DOHH2 (cell line): ENCODE results near the gene ZNF79.

Experiments
- CTCF ChIP-seq: fragments of 200-600 bp; sonication (generic); IDR thresholded peaks from one replicate; pipeline ENCODE4 v1.5.1; 2014; ENCODE audit warnings: antibody characterized with exemption, mild to moderate bottlenecking, low read depth, low read length; ENCODE audit not compliant: poor library complexity, severe bottlenecking
- EZH2phosphoT487 ChIP-seq: fragments of 200-600 bp; sonication (generic); IDR thresholded peaks from 2 replicates; pipeline ENCODE4 v1.6.1; 2017; ENCODE audit warnings: borderline replicate concordance, mild to moderate bottlenecking, antibody characterized with exemption, low read length, moderate library complexity, mixed read lengths

DNA sequence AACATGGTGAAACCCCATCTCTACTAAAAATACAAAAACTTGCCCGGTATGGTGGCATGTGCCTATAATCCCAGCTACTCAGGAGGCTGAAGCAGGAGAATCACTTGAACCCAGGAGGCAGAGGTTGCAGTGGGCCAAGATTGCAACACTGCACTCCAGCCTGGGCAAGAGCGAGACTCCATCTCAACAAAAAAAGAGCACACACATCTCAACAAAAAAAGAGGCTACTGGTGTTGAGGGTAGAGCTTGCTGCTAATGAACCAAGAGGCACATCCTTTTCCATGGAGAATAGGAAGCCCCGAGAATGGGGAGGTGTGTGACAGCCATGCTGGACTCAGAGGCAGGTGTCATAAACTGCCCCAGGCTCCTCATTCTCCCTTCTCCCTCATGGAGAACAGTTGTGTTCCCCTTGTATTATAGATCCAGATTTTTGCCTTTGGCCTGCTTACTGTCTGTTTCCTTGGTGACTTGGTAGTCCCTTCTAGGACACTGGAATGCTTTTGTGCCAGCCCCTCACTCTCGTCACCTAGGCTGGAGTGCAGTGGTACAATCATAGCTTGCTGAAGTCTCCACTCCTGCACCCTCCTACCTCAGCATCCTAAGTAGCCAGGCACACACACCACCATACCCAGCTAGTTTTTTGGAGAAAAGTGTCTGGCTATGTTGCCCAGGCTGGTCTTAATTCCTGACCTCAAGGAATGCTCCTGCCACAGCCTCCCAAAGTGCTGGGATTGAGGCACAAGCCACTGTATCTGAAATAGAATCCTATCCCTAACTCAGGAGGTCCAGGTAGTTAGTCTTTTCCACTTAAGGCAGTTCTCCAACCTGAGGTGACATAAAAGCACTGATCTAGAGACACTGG, 21.9 kb downstream of the ZNF79 start:
- no peak for TF ChIP-seq CTCF
- no peak for TF ChIP-seq EZH2phosphoT487
